Astrocyte of the cerebellum (primary cell): ENCODE data around the gene TM7SF2.
"Not testable (repeated sequence)": the region's sequence is repeated elsewhere in the genome, so short reads cannot be mapped to it uniquely, and the experiment has no call there.

Experiments
- DNase-seq: peaks from one replicate; pipeline ENCODE4 v3.0.0-alpha.2; 2011; ENCODE audit warnings: low read depth
- H3K4me3 ChIP-seq: 2 replicates; pipeline ENCODE4 v1.5.1; 2011; ENCODE audit warnings: mild to moderate bottlenecking, low read depth, low read length, moderate library complexity
- in situ Hi-C: cut with HindIII; loops from 2 replicates; pipeline ENCODE4 v1.10.0; 2017; ENCODE audit warnings: low sequenced_read_pairs
- TF ChIP-seq, protein P1 (sequence below): IDR thresholded peaks from 2 replicates; pipeline ENCODE4 v1.5.1; 2012; ENCODE audit warnings: low read length, low read depth, moderate library complexity, mild to moderate bottlenecking; ENCODE audit errors: missing control alignments

Gene TM7SF2

DNA sequence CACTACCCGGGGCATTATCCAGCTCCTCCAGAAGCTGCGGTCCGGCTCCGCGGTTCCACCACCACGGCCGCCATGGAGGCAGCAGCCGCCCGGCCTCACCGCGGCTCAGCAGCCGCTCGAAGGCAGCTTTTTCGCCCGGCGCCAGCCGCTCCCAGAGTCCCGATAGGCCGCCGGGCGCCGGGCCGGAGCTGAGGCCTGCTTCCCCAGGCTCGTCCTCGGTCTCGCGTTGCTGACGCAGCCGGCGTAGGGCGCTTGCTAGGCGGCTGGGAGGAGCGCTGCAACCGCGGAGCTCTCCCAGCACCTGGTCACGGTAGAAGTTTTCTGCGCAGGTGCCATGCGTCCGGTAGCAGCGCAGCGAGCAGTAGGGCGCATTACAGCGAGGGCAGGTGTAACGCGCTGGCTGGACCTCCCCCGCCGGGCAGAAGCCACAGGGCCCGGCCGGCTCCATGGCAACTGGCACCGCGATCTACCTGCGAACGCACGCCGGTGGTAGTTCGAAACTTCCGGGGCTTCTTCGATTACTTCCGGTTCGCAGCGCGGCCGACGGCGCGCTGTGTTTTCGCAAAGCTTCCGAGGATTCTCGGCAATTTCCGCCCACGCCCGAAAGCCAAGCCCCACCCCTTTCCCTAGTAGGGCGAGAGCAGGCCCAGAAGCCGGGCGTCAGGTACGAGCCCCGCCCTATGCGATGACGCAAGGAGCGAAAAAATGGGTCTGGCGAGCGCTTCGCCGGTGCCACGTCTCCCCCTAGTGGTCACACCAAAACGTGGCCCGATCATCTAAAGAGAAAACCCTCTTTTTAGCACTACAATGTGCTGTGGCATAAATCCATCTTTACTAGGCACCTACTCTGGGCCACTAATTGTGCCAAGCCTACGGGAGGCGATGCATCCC lies 5.8 kb downstream of the TM7SF2 start, which contains the start of gene ZNHIT2:
TSS of gene ZNHIT2 (minus strand) at position 496 of the 891 bp plus-strand sequence. CDS start at position 448, 48 bp downstream.
- DNase-seq, result peak; percentile 97
- TF ChIP-seq, protein P1, sequence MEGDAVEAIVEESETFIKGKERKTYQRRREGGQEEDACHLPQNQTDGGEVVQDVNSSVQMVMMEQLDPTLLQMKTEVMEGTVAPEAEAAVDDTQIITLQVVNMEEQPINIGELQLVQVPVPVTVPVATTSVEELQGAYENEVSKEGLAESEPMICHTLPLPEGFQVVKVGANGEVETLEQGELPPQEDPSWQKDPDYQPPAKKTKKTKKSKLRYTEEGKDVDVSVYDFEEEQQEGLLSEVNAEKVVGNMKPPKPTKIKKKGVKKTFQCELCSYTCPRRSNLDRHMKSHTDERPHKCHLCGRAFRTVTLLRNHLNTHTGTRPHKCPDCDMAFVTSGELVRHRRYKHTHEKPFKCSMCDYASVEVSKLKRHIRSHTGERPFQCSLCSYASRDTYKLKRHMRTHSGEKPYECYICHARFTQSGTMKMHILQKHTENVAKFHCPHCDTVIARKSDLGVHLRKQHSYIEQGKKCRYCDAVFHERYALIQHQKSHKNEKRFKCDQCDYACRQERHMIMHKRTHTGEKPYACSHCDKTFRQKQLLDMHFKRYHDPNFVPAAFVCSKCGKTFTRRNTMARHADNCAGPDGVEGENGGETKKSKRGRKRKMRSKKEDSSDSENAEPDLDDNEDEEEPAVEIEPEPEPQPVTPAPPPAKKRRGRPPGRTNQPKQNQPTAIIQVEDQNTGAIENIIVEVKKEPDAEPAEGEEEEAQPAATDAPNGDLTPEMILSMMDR, result peak; percentile 92
- H3K4me3 ChIP-seq, result peak within 1 kb of the TSS; percentile 85
- in situ Hi-C loops, result no loop called here

DNA sequence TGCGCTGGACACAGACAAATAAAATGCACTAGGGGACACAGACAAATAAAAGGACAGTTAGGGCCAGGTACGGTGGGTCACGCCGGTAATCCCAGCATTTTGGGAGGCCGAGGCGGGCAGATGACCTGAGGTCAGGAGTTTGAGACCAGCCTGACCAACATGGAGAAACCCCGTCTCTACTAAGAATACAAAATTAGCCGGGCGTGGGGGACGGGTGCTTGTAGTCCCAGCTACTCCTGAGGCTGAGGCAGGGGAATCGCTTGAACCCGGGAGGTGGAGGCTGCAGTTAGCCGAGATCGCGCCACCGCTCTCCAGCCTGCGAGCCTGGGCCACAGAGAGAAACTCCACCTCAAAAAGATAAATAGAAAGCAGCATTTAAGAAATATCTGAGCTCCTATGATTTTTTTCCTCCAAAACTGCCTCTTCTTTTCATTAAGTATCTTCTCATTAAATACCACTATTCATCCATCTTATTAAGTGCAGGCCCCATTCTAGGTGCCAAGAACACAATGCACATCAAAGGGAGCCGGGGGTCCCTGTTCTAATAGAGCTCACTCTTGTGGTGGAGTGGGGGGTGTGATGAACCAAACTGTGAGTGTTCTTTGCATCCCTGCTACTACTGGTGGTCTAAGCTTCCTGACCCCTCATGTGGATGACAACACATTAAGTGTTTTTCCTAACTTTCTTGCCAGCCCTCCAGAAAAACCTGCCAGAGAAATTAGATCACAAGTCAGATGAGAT lies 6.6 kb downstream of the TM7SF2 start:
- no peak for DNase-seq
- no peak overlapping the region for H3K4me3 ChIP-seq
- TF ChIP-seq, protein P1, result no peak
- in situ Hi-C loops, result no loop called here

DNA sequence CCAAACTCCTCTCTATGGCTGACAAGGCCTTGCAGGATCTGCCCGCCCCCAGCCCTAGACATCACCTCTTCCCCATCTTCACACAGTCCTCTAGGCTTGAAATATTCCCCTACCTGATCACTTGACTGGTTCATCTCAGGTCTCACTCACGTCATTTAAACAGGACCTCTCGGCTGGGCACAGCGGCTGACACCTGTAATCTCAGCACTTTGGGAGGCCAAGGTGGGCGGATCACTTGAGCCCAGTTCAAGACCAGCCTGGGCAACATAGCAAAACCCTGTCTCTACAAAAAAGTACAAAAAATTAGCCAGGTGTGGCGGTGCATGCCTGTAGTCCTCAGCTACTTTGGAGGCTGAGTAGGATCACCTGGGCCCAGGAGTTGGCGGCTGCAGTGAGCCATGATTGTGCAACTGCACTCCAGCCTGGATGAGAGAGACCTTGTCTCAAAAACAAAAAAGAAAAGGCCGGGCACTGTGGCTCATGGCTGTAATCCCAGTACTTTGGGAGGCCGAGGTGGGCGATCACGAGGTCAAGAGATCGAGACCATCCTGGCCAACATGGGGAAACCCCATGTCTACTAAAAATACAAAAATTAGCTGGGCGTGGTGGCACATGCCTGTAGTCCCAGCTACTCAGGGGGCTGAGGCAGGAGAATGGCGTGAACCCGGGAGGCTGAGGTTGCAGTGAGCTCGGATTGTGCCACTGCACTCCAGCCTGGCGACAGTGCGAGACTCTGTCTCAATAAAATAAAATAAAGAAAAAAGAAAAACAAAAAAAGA lies 7.4 kb downstream of the TM7SF2 start:
- DNase-seq, in situ Hi-C loops, H3K4me3 ChIP-seq: not testable (repeated sequence)

DNA sequence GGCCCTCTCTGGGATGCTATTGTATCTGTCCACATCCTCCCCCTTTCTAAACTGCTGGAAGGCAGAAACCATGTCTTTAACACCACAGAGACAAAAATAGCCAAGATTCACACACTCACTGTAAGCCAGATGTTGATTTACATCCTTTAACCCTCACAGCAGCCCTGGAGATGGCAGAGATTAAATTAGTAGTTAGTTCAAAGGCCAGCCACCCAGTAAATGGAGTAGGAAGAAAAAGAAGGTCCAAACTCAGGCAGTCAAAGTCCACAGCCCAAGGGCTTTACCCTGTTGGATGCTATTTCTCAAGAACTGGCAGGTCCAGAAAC lies 8.0 kb downstream of the TM7SF2 start:
- H3K4me3 ChIP-seq, result no peak overlapping the region
- in situ Hi-C loops, result no loop called here
- no peak for DNase-seq
- TF ChIP-seq, protein P1, result no peak

DNA sequence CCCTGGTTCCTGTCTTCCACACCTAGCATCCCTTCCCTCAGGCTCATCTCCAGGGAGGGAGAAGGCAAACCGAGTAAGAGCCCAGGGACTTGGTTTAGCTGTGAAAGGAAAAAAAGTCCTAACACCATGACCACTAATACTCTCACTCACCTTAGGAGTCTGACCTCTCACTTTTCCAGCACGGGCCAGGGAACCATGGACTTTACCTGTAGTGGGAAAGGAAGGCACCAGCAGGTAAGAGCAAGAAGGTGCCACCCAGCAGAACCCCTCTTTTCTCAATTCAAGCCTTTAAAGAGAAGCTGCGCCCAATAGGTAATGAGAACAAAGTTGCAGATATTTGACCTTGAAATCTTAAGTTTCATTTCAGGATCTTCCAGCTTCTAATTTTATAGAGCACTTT lies 9.2 kb downstream of the TM7SF2 start:
- in situ Hi-C loops, result no loop called here
- peak overlapping the region; percentile 99 for H3K4me3 ChIP-seq
- TF ChIP-seq, protein P1, result no peak
- no peak for DNase-seq

DNA sequence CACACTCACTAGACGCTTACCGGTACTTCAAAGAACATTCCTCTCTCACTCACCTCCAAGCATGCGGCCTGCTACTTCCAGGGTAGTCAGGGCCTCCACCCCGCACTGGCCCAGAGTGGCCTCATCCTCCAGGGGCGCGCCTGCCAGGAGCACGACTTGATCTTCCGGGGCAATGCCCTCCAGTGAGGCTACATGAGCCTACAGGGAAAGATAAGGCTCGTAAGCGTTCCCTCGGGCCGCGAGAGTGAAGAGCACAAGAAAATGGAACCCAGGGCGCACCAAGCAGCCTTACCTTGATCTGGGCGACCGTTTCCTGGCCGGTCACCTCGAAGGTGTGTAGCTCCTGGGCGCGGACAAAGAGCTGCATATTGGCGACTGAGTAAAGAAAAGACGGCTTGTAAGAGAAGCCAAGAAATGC lies 9.8 kb downstream of the TM7SF2 start:
- in situ Hi-C loops, result no loop called here
- TF ChIP-seq, protein P1, result no peak
- no peak for DNase-seq
- H3K4me3 ChIP-seq, result peak overlapping the region; percentile 99
